Type B pancreatic cell (in vitro differentiated cells): ENCODE results near the gene CLEC1A. TPM values are rescaled to one million over a fixed set of nuclear protein-coding genes. Genes with fewer than 3 reads are reported as not detected.

Experiments
- DNase-seq: peaks from one replicate; pipeline ENCODE4 v3.0.0; 2021; ENCODE audit warnings: mixed read lengths; ENCODE audit not compliant: unreplicated experiment; ENCODE audit errors: extremely low spot score
- H3K27ac Mint-ChIP-seq: 2 replicates; pipeline ENCODE4 v1.8.0; 2021; ENCODE audit warnings: mild to moderate bottlenecking, mixed read lengths
- H3K27me3 Mint-ChIP-seq: 2 replicates; pipeline ENCODE4 v1.8.0; 2021; ENCODE audit warnings: mixed read lengths
- H3K36me3 Mint-ChIP-seq: 2 replicates; pipeline ENCODE4 v1.8.0; 2021; ENCODE audit warnings: mixed read lengths
- H3K4me1 Mint-ChIP-seq: one replicate; pipeline ENCODE4 v1.8.0; 2021; ENCODE audit warnings: mixed read lengths; ENCODE audit not compliant: unreplicated experiment
- H3K4me3 Mint-ChIP-seq: 2 replicates; pipeline ENCODE4 v1.8.0; 2021; ENCODE audit warnings: mild to moderate bottlenecking, mixed read lengths
- H3K9me3 Mint-ChIP-seq: 2 replicates; pipeline ENCODE4 v1.8.0; 2021; ENCODE audit warnings: mixed read lengths
- total RNA-seq: library from RNA; stranded (reverse); gene quantifications from 2 replicates; pipeline ENCODE4 v1.2.1, GENCODE V29; 2021; ENCODE audit warnings: low replicate concordance
- TF ChIP-seq, protein P1 (sequence below): fragments of 200-600 bp; sonication (generic); conservative IDR thresholded peaks from 2 replicates; pipeline ENCODE4 v1.5.0; 2021; ENCODE audit warnings: antibody characterized with exemption, mild to moderate bottlenecking

The CLEC1A gene
- total RNA-seq, 1 donor from 2014 or later = 3.6 TPM

DNA sequence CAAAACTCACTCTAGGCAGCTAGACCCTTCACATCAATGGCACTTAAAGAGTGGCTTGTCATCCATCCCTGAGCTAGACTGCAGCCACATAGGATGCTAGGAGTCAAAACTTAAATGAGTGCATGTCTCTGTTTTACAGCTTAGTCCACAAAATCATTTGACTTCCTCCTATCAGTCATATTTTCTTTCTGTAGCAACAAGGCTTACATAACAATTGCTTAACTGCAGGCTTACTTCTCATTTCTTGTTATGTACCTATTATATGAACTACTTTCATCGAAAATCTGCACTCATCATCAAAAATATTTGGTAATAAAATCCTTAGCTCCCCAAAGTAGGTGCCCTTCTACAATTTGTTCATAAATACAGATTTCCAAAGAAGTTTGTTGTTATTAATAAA lies 30.1 kb downstream of the CLEC1A start:
- no peaks in the 10 kb centered on the region for H3K4me1 Mint-ChIP-seq

DNA sequence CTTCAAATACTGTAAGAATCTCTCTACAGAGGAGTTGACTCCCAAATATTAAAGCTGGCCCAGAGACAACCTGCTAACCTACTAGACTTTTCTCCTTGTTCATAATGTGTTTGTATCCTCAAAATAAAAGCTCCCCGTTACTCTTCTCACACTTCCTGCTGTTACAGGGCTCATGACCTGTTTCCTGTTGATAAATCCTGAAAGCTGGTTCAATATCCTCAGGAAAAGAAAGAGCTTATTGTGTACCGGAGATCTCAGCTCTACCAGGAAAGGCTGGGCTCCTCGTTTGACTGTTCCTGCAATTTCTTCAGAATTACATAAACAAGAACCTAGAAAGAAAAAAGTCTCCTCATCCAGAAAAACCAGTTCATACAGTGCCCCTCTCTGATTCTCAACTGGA lies 30.8 kb downstream of the CLEC1A start:
- Mint-ChIP-seq H3K4me1 (no peaks in the 10 kb centered on the region), H3K27me3 (no peaks in the 10 kb centered on the region), H3K9me3 (no peaks in the 10 kb centered on the region), H3K4me3 (no peak overlapping the region), H3K36me3 (no peaks in the 10 kb centered on the region), H3K27ac (no peak overlapping the region)
- TF ChIP-seq, protein P1, sequence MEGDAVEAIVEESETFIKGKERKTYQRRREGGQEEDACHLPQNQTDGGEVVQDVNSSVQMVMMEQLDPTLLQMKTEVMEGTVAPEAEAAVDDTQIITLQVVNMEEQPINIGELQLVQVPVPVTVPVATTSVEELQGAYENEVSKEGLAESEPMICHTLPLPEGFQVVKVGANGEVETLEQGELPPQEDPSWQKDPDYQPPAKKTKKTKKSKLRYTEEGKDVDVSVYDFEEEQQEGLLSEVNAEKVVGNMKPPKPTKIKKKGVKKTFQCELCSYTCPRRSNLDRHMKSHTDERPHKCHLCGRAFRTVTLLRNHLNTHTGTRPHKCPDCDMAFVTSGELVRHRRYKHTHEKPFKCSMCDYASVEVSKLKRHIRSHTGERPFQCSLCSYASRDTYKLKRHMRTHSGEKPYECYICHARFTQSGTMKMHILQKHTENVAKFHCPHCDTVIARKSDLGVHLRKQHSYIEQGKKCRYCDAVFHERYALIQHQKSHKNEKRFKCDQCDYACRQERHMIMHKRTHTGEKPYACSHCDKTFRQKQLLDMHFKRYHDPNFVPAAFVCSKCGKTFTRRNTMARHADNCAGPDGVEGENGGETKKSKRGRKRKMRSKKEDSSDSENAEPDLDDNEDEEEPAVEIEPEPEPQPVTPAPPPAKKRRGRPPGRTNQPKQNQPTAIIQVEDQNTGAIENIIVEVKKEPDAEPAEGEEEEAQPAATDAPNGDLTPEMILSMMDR = no peak
- DNase-seq = no peak

More for the DNA sequence above, 30.1 kb downstream of the CLEC1A start:
- no peaks in the 10 kb centered on the region for H3K36me3 Mint-ChIP-seq
- TF ChIP-seq, protein P1 = no peak
- no peaks in the 10 kb centered on the region for H3K27me3 Mint-ChIP-seq
- H3K9me3 Mint-ChIP-seq = no peaks in the 10 kb centered on the region
- no peak for DNase-seq
- no peak overlapping the region for H3K4me3 Mint-ChIP-seq
- no peak overlapping the region for H3K27ac Mint-ChIP-seq

DNA sequence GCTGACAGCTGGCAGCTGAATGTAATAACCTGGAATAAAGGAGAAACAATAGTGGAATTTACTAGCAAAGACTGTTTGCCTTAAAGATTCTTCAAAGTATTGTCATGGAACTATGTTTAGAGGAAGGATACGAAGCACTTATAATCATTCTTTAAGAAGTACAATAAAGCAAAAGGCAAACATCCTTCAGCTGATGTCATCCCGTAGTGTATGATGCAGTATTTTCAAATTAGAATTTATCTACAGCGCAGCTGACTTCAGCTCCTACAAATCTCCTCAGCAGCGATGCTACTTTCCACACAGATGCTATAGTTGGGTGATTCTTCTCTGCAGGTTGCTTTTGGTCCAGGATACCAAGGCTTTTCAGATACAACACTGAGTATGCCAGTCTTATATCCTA lies 31.5 kb downstream of the CLEC1A start:
- Mint-ChIP-seq H3K4me1 (no peaks in the 10 kb centered on the region), H3K4me3 (no peak overlapping the region), H3K9me3 (no peaks in the 10 kb centered on the region), H3K27ac (no peak overlapping the region), H3K36me3 (no peaks in the 10 kb centered on the region), H3K27me3 (no peaks in the 10 kb centered on the region)
- TF ChIP-seq, protein P1 = no peak
- no peak for DNase-seq

DNA sequence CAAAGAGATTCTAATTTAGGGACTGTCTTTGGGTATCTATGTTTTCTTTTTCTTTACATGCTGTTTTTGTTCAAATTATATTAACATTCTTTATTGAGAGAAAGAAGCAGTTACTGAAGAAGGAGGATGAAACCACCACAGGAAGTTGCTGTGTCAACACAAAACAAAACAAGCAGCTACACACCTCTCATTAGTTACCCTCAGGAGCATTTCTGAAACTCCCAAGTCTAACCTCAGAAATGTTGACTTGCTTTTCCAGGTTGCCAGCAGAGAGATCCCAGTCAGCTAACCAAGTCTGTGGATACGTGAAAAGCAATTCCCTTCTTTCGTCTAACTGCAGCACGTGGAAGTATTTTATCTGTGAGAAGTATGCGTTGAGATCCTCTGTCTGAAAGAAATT lies 33.5 kb downstream of the CLEC1A start:
- Mint-ChIP-seq H3K27me3 (no peaks in the 10 kb centered on the region), H3K36me3 (no peaks in the 10 kb centered on the region), H3K27ac (no peak overlapping the region), H3K9me3 (no peaks in the 10 kb centered on the region), H3K4me3 (no peak overlapping the region), H3K4me1 (no peaks in the 10 kb centered on the region)
- TF ChIP-seq, protein P1 = no peak
- no peak for DNase-seq

DNA sequence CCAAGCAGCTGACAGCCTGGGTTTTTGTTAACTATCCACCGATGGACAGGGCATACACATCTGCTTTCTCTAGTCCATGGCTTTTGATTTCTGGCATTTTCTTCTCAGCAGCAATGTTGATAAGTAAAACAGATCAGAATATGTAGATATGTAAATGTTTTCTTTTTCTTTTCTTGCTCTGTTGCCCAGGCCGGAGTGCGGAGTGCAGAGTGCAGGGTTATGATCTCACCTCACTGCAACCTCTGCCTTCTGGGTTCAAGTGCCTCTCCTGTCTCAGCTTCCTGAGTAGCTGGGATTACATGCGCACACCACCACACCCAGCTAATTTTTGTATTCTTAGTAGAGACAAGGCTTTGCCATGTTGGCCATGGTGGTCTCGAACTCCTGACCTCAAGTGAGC lies 40.4 kb downstream of the CLEC1A start:
- Mint-ChIP-seq H3K4me1 (no peaks in the 10 kb centered on the region), H3K36me3 (no peaks in the 10 kb centered on the region), H3K4me3 (no peak overlapping the region), H3K27ac (no peak overlapping the region), H3K27me3 (no peaks in the 10 kb centered on the region), H3K9me3 (no peaks in the 10 kb centered on the region)
- DNase-seq = no peak
- TF ChIP-seq, protein P1 = no peak

DNA sequence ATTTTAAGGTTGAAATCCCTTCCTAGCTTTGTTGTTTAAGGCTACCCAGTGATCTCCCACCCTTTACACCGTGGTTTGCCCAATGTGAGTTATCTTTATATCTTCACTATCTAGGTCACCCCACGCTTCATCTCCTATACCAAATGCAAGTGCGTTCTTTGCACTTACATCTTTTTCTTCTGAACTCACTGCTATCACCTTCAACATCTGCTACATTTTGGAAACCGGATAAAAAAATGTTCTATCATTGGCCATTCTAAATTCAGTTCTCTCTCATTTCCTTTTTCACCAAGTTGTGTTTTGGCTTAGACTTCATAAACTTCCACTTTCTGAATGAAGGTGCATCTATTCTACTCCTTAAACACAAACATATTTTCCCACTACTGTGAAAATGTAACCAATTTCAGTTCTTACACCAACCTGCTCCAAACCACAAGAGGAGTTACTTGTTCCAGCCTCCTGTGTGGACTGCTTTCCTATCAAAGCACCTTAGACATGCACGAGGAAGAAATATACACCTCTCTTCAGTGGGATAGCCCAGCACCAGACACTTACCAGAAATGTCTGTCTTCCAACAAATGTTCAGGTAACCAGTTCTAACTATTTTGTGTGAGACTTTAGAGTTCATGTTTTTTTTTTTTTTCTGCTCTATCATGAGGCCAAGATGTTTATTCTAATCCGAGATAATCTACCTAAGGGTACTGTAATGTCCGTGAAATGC lies 46.4 kb downstream of the CLEC1A start:
- Mint-ChIP-seq H3K4me3 (no peak overlapping the region), H3K36me3 (peaks cover 4% of the 10 kb centered on the region), H3K27me3 (peaks cover 4% of the 10 kb centered on the region), H3K27ac (no peak overlapping the region), H3K9me3 (no peaks in the 10 kb centered on the region), H3K4me1 (no peaks in the 10 kb centered on the region)
- no peak for DNase-seq
- TF ChIP-seq, protein P1 = no peak
